Activated CD8-positive, alpha-beta memory T cell treated with anti-CD3 and anti-CD28 coated beads for 36 hours (primary cell): ENCODE measurements around the gene TTC7B. TPM values are rescaled to one million over a fixed set of nuclear protein-coding genes. Genes with fewer than 3 reads are reported as not detected.

Experiments
- CTCF ChIA-PET: fragments of 350-600 bp; sonication (Branson Sonifier 250); formaldehyde crosslinking; loops from one replicate; lab custom pipeline; 2021; ENCODE audit warnings: antibody characterized with exemption; lab: Charles Lee
- POLR2A ChIA-PET: fragments of 350-600 bp; sonication (Branson Sonifier 250); formaldehyde crosslinking; loops from one replicate; lab custom pipeline; 2021; ENCODE audit warnings: antibody characterized with exemption; lab: Charles Lee
- total RNA-seq, 2 experiments: library from RNA; stranded (reverse); gene quantifications; one replicate each; pipeline ENCODE4 v1.2.3, GENCODE V29; 2021

The TTC7B gene
- total RNA-seq, 2 experiments from 2014 or later: 7.0 to 8.5 TPM

DNA sequence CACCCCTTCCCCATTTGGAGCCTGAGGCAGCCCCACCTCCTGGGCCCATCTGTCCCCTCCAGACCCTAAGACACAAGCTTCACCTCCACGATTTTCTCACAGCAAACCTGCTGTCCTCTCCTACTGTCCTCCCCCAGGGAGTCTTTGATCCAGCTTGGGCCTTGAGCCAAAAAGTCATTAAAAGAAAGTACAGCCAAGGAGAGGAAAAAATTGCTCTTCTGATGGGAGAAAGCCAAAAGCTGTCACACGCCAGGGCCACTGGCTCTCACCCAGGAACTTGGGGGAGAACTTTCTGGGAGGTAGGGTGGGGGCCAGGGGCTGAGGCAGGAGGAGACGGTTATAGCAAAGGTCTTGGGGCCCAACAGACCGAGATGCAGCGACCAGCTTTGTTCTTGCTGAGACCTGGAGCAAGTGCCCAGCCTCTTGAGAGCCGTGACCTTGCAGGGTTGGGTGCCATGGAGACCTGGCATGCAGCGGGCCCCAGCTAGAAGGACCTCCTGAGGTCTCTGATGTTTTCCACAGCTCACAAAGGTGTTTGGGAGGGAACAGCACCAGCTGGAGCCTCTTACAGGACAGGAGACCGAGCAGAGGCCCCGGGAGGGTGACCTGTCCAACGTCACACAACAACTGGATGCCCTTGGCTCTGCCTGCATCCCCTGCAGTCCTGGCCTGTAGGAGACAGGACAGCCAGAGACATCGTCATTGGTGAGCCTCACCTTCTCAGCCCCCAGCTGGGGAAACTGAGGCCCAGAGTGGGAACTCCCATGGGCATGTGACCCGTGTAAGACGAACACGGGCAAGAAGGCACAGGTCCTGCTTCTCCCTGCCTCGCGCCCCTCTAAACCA is 294.9 kb downstream of the TTC7B start:
- ChIA-PET CTCF (no interaction called here), POLR2A (no interaction called here)

DNA sequence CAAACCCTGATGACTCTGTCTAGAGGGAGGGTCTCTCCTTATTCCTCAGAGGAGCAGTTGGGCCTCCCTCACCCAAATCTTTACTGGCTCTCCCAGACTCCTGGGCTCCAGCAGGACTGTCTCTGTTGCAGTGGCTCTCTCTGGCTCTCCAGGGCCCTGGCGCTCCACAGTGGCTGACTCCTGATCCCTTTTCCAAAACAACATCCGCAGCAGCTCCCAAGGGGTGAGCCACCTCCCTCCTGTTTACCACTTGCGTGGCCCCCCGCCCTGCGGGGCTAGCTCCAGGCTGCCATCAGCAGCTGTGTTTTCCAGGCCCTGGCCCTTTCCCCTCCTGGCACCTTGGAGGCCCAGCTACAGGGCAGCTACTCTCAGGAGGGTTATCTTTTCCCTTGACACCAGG is 295.9 kb downstream of the TTC7B start:
- POLR2A ChIA-PET: no interaction called here
- CTCF ChIA-PET: no interaction called here

DNA sequence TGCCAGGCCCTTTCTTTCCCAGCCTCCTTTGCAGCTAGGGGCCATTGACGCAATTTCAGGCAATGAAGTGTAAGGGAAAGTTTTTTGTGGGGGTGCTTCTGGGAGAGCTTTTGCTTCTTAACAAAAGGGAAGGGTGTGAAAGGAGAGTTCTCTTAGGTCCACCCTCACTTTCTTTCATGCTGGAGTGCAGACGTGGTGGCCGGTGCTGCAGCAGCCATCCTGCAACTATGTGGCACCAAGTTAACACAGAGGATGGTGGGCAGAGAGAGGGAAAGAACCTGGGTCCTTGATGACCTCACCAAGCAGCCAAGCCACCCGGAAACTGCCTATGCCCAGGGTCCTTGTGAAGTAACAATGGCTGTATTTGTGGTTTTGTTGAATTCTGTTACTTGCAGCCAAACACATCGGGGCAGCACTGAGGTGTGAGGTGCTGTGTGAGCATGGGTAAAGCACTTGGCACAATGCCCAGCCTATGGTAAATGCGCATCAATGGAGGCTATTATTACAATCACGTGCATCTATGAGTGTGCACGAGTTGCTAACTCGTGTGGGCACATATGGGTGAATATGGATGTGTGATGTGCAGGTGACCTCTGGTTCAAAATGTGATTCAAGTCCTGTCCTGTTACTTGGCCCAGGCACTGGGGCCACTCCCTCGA is 296.8 kb downstream of the TTC7B start:
- CTCF ChIA-PET: interaction anchor here (1.1 to 1.5 kb wide), 3 partner anchors 120 to 238 kb away, joined by 3 read pairs; no protein-coding TSS in a partner anchor

DNA sequence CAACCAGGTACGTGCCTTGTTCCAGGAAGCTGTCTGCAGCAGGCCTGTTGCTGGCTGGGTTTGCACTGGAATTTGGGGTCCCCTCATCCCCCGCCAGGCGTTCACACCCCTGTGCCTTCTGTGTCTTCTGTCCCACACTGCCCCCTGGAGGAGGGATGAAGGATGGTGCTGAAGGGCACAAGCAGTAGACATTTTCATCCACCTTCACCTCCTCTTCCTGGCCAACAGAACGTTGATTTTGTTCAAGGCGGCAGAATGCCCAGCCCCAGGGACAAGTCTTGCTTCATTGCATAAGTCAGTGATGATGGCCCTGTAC is 297.3 kb downstream of the TTC7B start:
- POLR2A ChIA-PET: no interaction called here
- CTCF ChIA-PET: interaction anchor here (1.0 to 1.5 kb wide), 4 partner anchors 9 to 237 kb away, joined by 3 read pairs; no protein-coding TSS in a partner anchor

More for the DNA sequence above, 296.8 kb downstream of the TTC7B start:
- POLR2A ChIA-PET: no interaction called here

DNA sequence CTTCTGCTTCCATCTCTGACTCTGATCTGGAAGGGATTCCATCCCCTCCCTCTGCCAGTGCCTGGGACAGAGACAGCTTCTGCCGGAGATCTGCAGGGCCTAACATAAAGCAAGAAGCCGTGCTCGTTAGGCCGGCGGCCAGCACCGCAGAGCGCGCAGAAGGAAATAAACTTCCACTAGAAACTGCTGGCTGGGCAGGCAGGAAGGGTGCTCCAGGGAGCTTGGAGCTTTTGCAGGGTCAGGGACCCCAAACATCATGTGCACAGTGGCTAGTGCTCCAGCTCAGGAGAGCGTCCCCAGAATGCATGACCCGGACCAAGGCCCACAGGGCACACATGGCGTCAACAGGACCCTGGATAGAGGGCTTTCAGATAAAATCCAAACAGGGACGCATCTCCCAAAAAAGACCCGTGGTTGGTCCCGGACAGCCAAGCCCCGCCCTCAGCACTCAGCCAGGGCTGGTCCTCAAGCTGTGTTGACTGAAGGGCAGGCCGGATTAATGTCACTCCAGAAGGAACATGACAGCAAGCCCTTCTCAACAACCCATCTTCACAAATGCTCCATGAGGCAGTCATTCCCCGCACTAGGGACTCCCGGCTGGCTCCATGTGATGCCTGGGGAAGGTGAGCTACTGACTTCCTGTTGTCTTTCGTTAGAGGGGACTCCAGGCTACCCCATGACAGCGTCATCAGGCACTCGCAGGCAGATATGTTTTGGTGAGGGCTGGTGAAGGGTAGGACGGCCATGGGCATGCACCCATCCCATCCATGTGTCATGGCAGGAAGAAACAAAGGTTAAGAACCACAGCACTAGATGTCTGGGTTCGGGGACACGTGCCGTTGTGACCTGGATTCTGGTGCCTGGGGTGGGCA is 297.9 kb downstream of the TTC7B start:
- CTCF ChIA-PET: interaction anchor here (1.0 to 1.5 kb wide), 4 partner anchors 9 to 237 kb away, joined by 3 read pairs; no protein-coding TSS in a partner anchor
- POLR2A ChIA-PET: no interaction called here

DNA sequence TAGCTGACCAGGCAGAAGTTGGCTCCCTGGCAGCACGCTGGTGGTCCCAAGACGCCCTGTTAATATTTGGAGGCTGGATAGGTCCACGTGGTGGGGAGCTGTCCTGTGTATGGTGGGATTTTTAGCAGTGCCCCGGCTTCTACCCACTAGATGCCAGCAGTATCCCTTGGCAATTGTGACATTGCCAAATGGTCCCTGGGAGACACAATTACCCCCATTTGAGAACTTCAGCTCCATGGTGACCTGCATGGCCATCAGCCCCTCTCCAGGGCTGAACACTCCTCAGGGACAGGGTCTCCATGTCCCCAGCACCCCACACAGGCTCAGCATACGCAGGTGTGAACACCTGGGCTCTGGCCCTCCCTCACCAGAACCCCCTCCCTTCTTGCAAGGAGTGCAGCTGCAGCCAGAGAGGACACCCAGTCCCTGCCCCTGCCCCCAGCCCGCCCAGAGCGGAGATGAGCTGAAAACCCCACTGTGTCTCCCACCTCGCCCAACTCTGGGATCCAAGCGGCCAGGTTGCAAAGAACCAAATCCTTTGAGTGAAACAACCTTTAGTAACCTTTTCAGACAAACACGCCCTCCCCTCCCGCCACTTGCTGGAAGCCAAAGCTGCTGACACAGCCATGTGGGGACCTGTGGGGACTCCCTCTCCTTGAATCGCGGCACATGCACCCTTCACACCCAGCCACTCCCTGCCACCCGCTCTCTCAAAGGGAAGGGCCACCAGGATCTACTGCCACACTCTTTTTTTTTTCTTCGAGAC is 299.0 kb downstream of the TTC7B start:
- ChIA-PET CTCF (no interaction called here), POLR2A (no interaction called here)

DNA sequence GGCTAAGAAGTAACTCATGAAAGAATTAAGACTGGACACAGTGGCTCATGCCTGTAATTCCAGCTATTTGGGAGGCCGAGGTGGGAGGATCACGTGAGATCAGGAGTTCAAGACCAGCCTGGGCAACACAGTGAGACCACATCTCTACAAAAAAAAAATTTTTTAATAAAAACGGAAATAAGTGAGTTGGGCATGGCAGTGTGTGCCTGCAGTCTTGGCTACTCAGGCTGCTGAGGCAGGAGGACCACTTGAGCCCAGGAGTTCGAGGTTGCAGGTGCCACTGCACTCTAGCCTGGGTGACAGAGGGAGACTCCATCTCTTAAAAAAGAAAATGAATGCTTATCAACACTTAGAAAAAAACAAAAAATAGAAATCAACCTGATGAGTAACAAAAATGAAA is 301.7 kb downstream of the TTC7B start:
- POLR2A ChIA-PET: no interaction called here
- CTCF ChIA-PET: no interaction called here

DNA sequence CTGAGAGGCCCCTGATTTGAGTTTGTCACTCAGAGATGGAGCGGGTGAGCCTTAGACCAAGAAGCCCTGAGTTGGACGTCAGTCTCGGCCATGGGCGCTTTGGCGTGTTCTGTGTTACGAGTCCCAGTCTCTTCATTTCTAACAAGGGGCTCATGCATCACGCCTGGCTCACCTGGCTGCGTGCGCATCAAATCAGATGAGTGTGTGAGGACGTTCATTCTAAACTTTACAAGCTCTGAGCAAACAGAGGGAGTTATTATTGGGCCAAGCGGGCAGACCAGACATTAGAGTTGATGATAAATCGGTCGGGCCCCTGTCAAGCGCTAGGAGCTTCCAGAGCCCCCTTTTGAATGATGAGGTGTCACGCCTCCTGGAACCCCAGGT is 302.2 kb downstream of the TTC7B start:
- CTCF ChIA-PET: no interaction called here
- POLR2A ChIA-PET: no interaction called here

DNA sequence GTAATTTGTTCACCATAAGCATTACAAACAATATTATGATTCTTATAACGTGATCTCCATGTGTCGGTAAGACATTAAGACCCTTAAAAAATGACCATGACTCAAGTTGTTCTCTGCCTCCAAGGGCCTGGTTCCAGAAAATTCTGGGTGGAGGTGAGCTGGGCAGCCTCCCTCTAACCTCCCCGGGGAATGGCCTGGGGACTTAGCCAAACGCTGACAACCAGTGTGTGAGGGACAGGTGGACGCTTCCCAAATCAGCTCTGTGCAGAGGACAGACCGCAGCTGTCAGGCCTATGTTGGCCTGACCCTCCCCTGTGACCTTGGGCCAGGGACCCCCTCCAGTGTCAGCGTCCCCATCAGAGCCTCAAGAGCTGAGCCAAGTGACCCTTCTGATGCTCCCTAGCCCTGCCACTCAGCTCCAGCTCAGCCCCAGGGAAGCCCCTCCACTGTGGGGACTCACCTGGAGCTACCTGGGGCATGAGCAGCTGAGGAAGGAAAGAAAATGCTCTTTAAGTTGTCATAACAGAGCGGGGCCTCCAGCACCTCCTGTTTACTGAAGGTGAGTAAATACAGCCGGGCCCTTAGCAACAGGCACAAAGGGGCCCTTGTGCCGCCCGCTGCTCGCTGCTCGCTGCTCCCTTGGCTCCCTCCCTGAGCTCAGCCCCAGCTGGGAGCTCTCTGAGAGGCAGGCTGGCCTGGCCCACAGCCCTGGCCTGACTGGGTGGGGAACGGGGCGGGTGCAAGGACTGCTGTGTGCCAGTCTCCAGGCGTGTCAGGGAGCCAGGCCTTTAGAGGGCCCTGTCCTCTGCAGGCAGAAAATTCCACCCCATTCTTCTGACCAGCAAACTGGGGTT is 302.8 kb downstream of the TTC7B start:
- ChIA-PET POLR2A (no interaction called here), CTCF (no interaction called here)

DNA sequence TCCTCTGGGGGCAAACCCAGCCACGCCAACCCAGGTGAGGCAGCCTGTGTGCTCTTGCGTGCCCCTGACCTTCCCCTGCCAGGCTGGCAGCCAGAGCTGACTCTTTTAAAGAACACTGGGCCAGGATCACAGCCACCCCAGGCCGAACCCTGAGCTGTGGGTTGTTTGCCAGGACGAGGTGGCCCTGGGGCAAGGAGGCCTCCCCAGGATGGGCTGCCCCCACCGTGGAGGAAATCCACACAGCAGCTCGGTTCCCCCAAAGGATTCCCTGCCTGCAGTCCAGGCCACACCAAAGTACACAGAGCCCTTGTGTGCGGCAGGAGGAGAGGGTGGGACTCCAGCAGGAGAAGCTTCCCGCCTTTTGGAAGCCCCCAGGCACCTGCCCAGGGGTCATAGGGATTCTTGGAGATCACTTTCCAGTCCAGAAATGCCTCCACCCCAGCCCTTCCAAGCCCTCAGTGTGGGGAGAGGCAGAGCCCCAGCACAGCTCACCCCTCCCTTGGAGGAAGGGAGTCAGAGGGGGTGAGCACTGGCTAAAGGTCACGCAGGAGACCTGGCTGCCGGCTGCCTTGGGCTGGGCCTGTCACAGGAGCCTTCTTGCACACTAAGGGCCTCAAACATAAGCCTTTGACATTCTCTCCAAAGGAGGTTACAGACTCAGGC is 303.8 kb downstream of the TTC7B start:
- ChIA-PET POLR2A (no interaction called here), CTCF (no interaction called here)

DNA sequence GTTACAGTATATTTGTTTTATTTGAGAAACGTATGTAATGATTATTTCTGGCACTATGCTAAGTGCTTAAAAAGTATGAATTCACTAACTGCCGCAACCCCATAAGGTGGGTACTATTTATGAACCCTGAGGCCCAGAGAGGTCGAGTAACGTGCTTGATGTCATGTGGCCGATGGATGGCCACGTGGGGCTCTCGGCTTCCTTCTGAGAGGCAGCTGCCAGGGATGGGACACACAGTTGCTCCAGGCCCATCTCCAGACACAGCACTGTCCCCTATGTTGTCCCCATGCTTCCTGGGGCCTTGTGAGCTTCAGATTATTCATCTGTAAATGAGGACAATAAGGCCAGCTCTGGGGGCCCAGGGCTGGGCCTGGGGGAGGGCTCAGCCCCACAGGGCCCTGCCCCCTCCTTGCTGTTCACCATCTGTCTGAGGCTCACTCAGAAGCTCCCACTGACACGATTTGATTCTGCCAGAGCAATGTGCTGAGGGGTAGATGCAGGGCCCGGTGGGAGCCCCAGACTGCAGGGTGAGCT is 304.4 kb downstream of the TTC7B start:
- ChIA-PET CTCF (no interaction called here), POLR2A (no interaction called here)

DNA sequence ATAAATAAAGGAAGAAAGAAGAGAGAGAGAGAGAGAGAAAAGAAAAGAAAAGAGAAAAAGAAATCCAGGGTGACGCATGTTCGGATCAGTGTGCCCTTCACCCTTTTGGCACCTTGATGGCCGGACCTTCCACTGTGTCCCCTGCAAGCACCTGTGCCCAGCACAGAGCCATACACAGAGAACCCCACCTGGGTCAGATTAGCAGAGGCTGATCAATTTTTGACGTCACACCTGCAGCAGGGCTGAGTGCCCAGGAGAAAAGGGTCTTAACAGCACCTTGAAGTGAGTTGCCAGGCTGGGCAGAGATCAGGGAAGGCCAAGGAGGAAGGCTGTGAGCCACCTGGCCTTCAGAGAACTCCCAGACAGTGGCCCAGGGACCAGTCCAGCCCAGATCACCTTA is 305.0 kb downstream of the TTC7B start:
- CTCF ChIA-PET: no interaction called here
- POLR2A ChIA-PET: no interaction called here

DNA sequence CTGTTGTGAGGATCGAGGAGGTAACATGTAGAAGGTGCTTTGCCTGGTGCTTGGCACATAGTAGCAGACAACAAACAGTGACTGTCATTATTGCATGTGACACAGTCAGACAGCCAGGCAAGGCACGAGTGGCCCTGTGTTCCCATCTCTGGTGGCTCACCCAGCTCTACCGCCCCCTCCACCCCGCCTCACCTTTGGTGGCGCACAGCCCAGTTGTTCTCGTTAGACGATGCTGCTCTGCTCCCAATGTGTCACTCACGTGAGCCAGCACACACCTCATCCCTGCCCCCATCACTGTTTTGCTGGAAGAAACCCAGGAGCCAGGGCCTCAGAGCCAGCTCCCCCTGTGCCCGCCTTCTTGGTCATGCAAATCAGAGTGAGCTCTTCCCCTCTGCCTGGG is 306.1 kb downstream of the TTC7B start:
- CTCF ChIA-PET: interaction anchor here (1.0 kb wide), 1 partner anchor 8 kb away, joined by 3 read pairs; no protein-coding TSS in a partner anchor
- POLR2A ChIA-PET: no interaction called here

DNA sequence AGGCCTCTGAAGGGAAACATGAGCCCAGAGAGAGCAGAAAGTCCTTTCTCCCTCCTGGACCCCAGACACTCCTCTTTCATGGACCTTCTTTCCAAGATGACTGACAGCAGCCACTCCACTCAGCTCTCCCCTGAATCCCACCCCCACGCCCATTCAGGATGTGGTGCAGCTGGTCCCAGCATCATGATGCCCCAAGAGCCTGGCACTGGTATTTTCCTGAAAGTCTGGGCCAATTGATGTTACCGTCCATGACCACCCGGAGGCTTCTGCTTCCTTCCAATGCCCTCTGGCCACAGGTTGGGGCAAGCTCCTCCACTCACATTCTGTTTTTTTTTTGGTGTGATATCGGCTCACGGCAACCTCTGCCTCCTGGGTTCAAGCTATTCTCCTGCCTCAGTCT is 306.8 kb downstream of the TTC7B start:
- CTCF ChIA-PET: interaction anchor here (1.0 kb wide), 1 partner anchor 9 kb away, joined by 3 read pairs; no protein-coding TSS in a partner anchor
- POLR2A ChIA-PET: no interaction called here

DNA sequence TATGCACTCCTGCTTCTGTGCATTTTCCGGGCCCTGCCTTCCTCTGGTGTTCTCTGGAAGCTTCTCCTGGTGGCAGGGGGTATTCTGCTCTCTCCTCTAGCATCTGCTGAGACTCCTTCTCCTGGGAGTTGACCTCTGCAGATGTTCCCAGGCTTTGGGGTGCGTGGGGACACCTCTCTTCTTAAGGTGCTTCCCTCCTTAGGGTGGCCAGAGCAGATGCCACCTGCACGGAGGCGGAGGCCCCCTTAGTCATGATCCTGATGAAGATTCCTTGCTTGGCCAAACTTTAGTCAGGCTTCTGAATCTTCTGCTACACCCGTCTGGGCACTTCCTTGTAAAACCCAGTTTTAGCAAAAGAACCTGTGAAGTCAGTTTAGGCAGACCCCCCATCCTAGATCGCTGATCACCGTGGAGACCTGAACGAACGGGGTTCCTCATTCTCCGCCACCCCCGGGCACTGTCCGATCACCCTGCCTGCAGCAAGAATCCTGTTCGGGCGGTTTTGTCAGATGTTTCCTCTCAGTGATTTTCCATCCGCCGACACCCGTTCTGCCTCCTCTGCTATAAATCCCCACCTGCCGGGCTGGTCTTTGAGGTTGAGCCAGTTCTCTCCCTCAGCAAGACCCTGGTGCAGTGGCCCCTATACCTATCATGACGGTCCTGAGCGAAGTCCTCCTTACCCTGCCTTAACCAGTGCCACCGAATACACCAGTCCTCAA is 307.5 kb downstream of the TTC7B start:
- POLR2A ChIA-PET: no interaction called here
- CTCF ChIA-PET: no interaction called here

DNA sequence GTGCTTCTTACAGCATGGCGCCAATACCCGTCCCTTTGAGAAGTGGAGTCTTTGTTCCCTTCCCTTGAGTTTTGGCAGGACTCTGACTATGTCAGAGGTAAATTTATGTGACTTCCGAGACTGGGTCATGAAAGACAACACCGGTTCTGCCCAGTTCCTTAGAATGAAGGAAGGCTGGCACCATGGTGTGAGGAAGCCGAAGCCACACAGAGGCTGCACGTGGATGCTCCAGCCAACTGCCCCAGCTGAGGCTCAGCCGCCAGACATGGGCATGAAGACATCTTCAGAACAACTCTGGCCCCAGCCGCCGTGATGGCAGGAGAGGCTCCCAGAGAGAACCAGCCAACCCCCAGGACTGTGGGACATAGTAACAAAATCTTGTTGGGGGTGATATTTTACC is 308.2 kb downstream of the TTC7B start:
- CTCF ChIA-PET: no interaction called here

DNA sequence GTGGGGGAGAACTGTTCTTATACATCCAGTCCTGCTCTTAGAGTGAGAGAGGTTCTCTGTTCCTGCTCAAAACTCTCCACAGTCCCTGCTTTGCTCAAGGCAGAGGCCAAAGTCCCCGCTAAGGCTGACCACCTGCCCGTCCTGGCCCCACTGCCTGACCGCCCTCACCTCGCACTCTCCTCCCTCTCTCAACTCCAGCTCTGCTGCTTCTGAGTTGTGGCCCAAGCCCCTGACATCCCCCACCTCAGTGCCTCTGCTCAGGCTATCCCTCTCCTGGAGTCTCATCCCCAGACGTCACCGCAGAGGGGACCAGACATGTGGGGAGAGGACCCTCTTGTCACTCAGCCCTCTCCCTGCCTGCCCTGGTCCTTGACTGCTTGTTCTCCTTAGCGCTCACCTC is 308.8 kb downstream of the TTC7B start:
- CTCF ChIA-PET: no interaction called here
- POLR2A ChIA-PET: no interaction called here

More for the DNA sequence above, 308.2 kb downstream of the TTC7B start:
- POLR2A ChIA-PET: no interaction called here
